Measurements from ENCODE around the gene PRDM16.

- TF ChIP-seq POLR2AphosphoS5 (IDR thresholded peaks at IDR 0.05; ENCODE audit: low read depth, low read length): no peak
- TF ChIP-seq SIN3A (IDR thresholded peaks at IDR 0.05; ENCODE audit: borderline replicate concordance, insufficient read depth, low read depth, low read length): no peak
- no peak for TF ChIP-seq CTCF (IDR thresholded peaks at IDR 0.05)
- TF ChIP-seq, protein P1, sequence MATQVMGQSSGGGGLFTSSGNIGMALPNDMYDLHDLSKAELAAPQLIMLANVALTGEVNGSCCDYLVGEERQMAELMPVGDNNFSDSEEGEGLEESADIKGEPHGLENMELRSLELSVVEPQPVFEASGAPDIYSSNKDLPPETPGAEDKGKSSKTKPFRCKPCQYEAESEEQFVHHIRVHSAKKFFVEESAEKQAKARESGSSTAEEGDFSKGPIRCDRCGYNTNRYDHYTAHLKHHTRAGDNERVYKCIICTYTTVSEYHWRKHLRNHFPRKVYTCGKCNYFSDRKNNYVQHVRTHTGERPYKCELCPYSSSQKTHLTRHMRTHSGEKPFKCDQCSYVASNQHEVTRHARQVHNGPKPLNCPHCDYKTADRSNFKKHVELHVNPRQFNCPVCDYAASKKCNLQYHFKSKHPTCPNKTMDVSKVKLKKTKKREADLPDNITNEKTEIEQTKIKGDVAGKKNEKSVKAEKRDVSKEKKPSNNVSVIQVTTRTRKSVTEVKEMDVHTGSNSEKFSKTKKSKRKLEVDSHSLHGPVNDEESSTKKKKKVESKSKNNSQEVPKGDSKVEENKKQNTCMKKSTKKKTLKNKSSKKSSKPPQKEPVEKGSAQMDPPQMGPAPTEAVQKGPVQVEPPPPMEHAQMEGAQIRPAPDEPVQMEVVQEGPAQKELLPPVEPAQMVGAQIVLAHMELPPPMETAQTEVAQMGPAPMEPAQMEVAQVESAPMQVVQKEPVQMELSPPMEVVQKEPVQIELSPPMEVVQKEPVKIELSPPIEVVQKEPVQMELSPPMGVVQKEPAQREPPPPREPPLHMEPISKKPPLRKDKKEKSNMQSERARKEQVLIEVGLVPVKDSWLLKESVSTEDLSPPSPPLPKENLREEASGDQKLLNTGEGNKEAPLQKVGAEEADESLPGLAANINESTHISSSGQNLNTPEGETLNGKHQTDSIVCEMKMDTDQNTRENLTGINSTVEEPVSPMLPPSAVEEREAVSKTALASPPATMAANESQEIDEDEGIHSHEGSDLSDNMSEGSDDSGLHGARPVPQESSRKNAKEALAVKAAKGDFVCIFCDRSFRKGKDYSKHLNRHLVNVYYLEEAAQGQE (IDR thresholded peaks at IDR 0.05; ENCODE audit: insufficient read depth in 1 of 2, low read depth in 2 of 2, low read length in 1 of 2): no peak
- no peak for TF ChIP-seq TCF7L2 (IDR thresholded peaks at IDR 0.05; ENCODE audit: low read depth, low read length)
Measured at GRCh38 chr1:3333903-3334302, 264.9 kb downstream of the PRDM16 start.
